Measurements from ENCODE around the gene ZNF774.

DNA sequence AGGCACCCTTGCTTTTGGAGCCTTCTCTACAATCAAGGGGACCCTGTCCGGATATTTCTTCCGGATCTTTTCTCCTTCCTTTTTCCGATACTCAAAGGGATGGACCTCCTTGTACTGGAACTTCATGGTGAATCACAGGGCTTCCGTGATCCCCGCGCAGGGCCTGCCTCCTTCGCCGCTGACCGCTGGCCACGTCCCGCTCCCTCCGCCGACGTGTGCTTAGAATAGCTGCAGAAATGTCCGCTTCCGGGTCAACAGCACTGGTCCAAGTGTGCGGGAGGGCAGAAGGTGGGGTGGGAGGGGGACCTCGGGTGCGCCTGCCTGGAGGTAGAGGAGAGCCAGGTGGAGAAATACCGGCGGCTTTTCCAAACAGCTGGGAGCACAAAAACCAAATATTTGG, 3.0 kb upstream of the ZNF774 start:
- TF ChIP-seq, protein P1, sequence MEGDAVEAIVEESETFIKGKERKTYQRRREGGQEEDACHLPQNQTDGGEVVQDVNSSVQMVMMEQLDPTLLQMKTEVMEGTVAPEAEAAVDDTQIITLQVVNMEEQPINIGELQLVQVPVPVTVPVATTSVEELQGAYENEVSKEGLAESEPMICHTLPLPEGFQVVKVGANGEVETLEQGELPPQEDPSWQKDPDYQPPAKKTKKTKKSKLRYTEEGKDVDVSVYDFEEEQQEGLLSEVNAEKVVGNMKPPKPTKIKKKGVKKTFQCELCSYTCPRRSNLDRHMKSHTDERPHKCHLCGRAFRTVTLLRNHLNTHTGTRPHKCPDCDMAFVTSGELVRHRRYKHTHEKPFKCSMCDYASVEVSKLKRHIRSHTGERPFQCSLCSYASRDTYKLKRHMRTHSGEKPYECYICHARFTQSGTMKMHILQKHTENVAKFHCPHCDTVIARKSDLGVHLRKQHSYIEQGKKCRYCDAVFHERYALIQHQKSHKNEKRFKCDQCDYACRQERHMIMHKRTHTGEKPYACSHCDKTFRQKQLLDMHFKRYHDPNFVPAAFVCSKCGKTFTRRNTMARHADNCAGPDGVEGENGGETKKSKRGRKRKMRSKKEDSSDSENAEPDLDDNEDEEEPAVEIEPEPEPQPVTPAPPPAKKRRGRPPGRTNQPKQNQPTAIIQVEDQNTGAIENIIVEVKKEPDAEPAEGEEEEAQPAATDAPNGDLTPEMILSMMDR (conservative IDR thresholded peaks at IDR 0.05; ENCODE audit: low read depth, low read length): no peak
- TF ChIP-seq EZH2 (IDR thresholded peaks at IDR 0.05; ENCODE audit: borderline replicate concordance, low read depth, low read length, poor library complexity, severe bottlenecking): no peak

Measured in A673 (cell line).